ENCODE results near the gene NGEF. TPM values are rescaled to one million over a fixed set of nuclear protein-coding genes. Genes with fewer than 3 reads are reported as not detected.
A peak's percentile ranks its signal among the peaks of the same experiment; 100 is the strongest.

NGEF gene
- total and polyA plus RNA-seq, 8 donors: 3.3 to 7.1 (median 5.4) TPM

DNA sequence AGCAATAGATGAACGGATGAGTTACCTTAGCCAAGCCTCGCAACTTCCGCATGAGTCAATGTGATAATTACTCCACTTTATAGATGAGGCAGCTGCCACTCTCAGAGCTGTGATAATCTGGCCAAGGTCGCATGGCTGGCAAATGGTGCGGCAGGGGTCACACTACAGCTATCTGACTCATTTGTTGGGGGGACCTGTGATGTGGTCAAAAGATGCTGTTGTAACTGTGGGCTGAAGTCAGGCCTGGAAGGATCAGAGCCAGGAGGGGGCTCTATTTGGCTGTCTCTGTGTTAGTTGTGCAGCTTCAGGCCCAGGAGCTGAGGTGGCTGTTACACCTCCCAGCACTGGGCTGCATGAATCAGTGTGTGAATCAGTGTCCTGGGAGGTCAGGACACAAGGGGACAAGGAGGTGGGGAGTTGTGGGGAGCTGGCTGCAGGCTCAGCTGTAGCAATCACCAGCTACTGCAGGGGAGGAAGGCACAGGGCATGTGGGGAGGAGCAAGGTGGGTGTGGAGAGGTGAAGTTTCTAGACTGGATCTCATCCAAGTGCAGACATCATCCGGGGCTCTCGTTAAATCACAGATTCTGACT, 33.1 kb downstream of the NGEF start:
- intact Hi-C loops (cut with DNase I): no loop called here
- Histone ChIP-seq H3K4me3 (no peak overlapping the region), H3K4me1 (no peaks in the 10 kb centered on the region), H3K27me3 (no peaks in the 10 kb centered on the region), H3K9me3 (no peaks in the 10 kb centered on the region), H3K27ac (no peak overlapping the region), H3K36me3 (no peaks in the 10 kb centered on the region)
- 59 to 61% methylated on average over 7 of the region's 7 CpGs for WGBS, 2 donors
- FAIRE-seq (no peak), DNase-seq (peak in 1 of 6 donors; percentile 31), ATAC-seq (peak in 3 of 4 donors; percentile 29 to 53 (median 47))
- TF ChIP-seq CTCF (IDR thresholded peaks at IDR 0.05): no peak

GRCh38 chr2:232977438-232977971, 35.6 kb downstream of the NGEF start:
- no peaks in the 10 kb centered on the region for H3K27me3 ChIP-seq
- no peaks in the 10 kb centered on the region for H3K36me3 ChIP-seq
- FAIRE-seq: no peak
- no peak overlapping the region for H3K4me3 ChIP-seq
- no peaks in the 10 kb centered on the region for H3K4me1 ChIP-seq
- intact Hi-C loops (cut with DNase I): no loop called here
- no peak overlapping the region for H3K27ac ChIP-seq
- whole genome bisulfite sequencing, 2 donors: 93 to 94% methylated on average over 10 of the region's 10 CpGs
- peak in 1 of 6 donors; percentile 41 for DNase-seq
- TF ChIP-seq CTCF (IDR thresholded peaks at IDR 0.05): no peak
- no peaks in the 10 kb centered on the region for H3K9me3 ChIP-seq
- no peak for ATAC-seq

DNA sequence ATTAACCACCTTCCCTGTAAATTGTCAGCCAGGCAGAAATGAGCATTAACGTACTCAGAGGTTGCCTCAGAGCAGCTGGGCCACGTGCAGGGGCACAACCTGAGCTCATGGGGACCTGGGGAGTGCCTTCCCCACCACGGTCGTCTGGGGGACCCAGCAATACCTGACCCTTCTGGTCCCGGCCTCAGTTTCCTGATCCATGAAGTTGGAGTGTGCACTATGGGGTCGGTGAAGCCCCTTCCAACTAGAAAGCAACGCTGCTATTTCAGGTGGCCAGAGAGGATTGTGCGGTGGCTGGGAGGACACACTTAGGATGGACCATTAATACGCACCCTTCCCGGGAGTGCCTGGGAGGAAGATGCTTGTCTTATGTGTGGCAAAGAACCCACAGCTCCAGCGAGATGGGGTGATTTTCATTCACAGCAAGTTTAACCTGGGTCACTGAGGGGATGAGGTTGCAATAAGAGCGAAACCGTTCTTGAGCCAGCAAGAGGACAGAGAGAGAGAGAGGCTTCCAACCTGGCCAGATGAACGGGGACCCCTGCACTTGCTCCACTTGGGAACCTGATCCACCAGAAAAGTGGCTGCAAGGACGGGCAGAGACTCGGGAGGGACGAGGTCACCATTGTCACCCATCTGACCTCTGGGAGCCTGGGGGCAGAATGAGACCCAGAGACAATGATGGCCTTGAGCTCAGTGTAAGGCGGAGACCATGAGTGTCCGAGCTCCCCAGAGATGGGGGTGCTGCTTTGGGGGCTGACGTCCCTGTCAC, 36.2 kb downstream of the NGEF start:
- H3K9me3 ChIP-seq: no peaks in the 10 kb centered on the region
- no peaks in the 10 kb centered on the region for H3K4me1 ChIP-seq
- peak in 1 of 6 donors; percentile 37 for DNase-seq
- no peak for FAIRE-seq
- intact Hi-C loops (cut with DNase I): no loop called here
- ATAC-seq: no peak
- no peak overlapping the region for H3K27ac ChIP-seq
- no peaks in the 10 kb centered on the region for H3K27me3 ChIP-seq
- TF ChIP-seq CTCF (IDR thresholded peaks at IDR 0.05): no peak
- no peak overlapping the region for H3K4me3 ChIP-seq
- WGBS, 2 donors: 77 to 85% methylated on average over 20 of the region's 20 CpGs
- no peaks in the 10 kb centered on the region for H3K36me3 ChIP-seq

DNA sequence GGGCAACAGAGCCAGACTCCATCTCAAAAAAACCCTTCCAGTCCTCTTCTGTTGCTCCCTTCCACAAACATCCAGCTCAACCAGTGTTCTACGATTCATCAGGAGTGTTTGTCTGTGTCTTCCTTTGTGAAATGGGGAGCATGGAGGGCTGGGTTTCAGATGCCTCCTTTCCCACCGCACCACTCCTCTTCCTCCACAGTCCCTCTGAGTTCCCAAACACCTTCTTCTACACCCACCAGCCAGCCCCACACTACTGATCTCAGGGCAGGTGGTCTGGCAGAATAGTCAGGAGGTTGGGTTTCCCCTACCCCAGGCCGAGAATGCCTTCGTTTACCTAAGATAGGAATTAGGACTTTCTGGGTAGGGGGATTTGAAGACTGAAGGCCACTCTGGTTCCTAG, 36.9 kb downstream of the NGEF start:
- Histone ChIP-seq H3K36me3 (no peaks in the 10 kb centered on the region), H3K9me3 (no peaks in the 10 kb centered on the region), H3K4me3 (no peak overlapping the region), H3K27ac (no peak overlapping the region), H3K4me1 (no peaks in the 10 kb centered on the region), H3K27me3 (no peaks in the 10 kb centered on the region)
- FAIRE-seq: no peak
- no peak for ATAC-seq
- DNase-seq: peak in 1 of 6 donors; percentile 19
- TF ChIP-seq CTCF (IDR thresholded peaks at IDR 0.05): no peak
- intact Hi-C loops (cut with DNase I): no loop called here
- 84 to 94% methylated on average over 4 of the region's 4 CpGs for WGBS, 2 donors

DNA sequence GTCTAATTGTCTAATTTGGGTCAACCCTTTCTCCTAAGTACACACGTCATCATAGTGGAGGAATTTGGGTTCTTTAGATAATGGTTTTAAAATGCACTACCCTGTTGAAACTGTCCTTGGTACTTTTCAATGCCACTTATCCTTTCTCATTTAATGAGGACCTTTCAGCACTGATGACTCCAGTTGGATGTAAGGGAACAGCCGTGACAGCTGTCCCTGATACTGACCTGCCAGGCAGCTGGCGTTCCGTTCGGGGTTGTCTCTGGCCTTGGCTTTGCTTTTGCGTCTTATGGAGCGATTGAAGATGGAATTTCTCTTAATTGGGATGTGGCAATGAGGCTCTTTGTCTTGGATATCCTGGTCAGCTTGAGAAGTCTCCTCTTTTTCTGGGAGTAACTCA, 38.7 kb downstream of the NGEF start:
- H3K27me3 ChIP-seq: no peaks in the 10 kb centered on the region
- intact Hi-C loops (cut with DNase I): no loop called here
- no peak overlapping the region for H3K4me3 ChIP-seq

More for the DNA sequence above, 38.7 kb downstream of the NGEF start:
- H3K4me1 ChIP-seq: no peaks in the 10 kb centered on the region
- no peak for FAIRE-seq
- no peaks in the 10 kb centered on the region for H3K9me3 ChIP-seq
- peak in 1 of 6 donors; percentile 18 for DNase-seq
- H3K27ac ChIP-seq: no peak overlapping the region
- TF ChIP-seq CTCF (IDR thresholded peaks at IDR 0.05): no peak
- no peak for ATAC-seq
- WGBS, 2 donors: 90 to 94% methylated on average over 7 of the region's 7 CpGs
- H3K36me3 ChIP-seq: no peaks in the 10 kb centered on the region
